Gastroesophageal sphincter (tissue), 4 donors: ENCODE results near the gene PNMA6A. TPM values are rescaled to one million over a fixed set of nuclear protein-coding genes. Genes with fewer than 3 reads are reported as not detected.

Source experiments
- small RNA-seq, 4 donors: library from RNA; depleted of rRNA; stranded (forward); fragments of <200 nt; gene quantifications; one replicate each; pipeline ENCODE3, GENCODE V24; 2016
- total RNA-seq, 4 donors: library from RNA; depleted of rRNA; stranded (reverse); fragments of >200 nt; gene quantifications; one replicate each; pipeline ENCODE4 v1.1.0, GENCODE V29; 2016

PNMA6A gene
- total RNA-seq, 4 donors from 2014 or later: 0.31 to 4.2 (median 2.3) TPM

Small RNA genes lying within 50 kb of the gene (small RNA-seq; reads per million reads assigned to genes)
- 0 reads per million in 4 donors for gene AC243428.1

Other genes with a start within 250 kb of the PNMA6A start
- 10 to 100 TPM; 53.0 to 75.2 (median 60.3) TPM for gene CETN2, start 241.7 kb upstream of the PNMA6A start, total RNA-seq
- gene NSDHL, start 241.4 kb upstream of the PNMA6A start, total RNA-seq: 10 to 100 TPM in 3 of 4 donors, 1 to 10 TPM in 1; 3.7 to 14.2 (median 10.8) TPM
- gene ZNF185, start 174.4 kb upstream of the PNMA6A start, total RNA-seq: 10 to 100 TPM in 1 of 4 donors, 1 to 10 TPM in 3; 2.7 to 13.7 (median 3.6) TPM
- gene PNMA5, start 78.3 kb upstream of the PNMA6A start, total RNA-seq: not detected
- under 1 TPM in 2 of 4 donors, not detected in 2; 0.13 to 0.62 TPM for gene PNMA3, start 16.0 kb upstream of the PNMA6A start, total RNA-seq
- not detected for gene MAGEA1, start 106.8 kb downstream of the PNMA6A start, total RNA-seq
- gene PNMA6F, start 249.3 kb downstream of the PNMA6A start, total RNA-seq: not detected